Cardiac fibroblast (primary cell): Measurements from ENCODE around the gene R3HDM4.

ENCODE experiments used
- DNase-seq, 2 donors: peaks; one replicate each; pipeline versions ENCODE4 v3.0.0 to v3.0.0-alpha.2; 2010; ENCODE audit warnings: low read depth in 2 of 2
- H3K4me3 ChIP-seq, 2 donors: replicated peaks in 1 of 2; 1 replicate in 1 of 2; 2 replicates in 1 of 2; pipeline ENCODE4 v1.5.1; 2011; ENCODE audit warnings: low read depth in 2 of 2, low read length in 2 of 2, mild to moderate bottlenecking in 2 of 2, moderate library complexity in 1 of 2
- TF ChIP-seq, protein P1 (sequence below): IDR thresholded peaks from one replicate; pipeline ENCODE4 v1.5.1; 2011; ENCODE audit warnings: low read depth, mild to moderate bottlenecking, low read length, inconsistent platforms

The R3HDM4 gene

DNA sequence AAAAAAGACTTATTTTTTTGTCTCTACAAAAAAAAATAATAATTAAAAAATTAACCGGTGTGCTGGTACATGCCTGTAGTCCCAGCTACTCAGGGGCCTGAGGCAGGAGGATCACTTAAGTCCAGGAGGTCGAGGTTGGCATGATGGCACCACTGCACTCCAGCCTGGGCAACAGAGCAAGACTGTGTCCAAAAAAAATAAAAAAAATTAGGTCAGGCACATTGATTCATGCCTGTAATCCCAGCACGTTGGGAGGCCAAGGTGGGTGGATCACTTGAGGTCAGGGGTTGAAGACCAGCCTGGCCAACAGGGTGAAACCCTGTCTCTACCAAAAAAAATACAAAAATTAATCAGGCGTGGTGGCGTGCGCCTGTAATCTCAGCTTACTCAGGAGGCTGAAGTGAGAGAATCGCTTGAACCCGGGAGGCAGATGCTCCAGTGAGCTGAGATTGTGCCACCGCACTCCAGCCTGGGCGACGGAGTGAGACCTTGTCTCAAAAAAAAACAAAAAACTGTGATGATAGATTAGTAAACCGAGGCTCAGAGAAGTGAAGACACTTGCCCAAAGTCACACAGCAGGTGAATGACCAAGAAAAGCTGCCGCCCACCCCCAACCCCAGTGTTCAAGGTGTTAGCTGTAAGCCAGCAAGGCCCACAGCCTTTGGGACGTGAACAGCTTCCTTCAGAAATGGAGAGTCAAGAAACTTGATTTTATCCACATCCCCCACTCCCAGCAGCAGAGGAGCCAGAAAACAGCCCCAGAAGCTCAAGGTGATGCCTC is 10.4 kb downstream of the R3HDM4 start:
- H3K4me3 ChIP-seq, result no peak overlapping the region
- TF ChIP-seq, protein P1, sequence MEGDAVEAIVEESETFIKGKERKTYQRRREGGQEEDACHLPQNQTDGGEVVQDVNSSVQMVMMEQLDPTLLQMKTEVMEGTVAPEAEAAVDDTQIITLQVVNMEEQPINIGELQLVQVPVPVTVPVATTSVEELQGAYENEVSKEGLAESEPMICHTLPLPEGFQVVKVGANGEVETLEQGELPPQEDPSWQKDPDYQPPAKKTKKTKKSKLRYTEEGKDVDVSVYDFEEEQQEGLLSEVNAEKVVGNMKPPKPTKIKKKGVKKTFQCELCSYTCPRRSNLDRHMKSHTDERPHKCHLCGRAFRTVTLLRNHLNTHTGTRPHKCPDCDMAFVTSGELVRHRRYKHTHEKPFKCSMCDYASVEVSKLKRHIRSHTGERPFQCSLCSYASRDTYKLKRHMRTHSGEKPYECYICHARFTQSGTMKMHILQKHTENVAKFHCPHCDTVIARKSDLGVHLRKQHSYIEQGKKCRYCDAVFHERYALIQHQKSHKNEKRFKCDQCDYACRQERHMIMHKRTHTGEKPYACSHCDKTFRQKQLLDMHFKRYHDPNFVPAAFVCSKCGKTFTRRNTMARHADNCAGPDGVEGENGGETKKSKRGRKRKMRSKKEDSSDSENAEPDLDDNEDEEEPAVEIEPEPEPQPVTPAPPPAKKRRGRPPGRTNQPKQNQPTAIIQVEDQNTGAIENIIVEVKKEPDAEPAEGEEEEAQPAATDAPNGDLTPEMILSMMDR, result no peak
- DNase-seq, result no peak

DNA sequence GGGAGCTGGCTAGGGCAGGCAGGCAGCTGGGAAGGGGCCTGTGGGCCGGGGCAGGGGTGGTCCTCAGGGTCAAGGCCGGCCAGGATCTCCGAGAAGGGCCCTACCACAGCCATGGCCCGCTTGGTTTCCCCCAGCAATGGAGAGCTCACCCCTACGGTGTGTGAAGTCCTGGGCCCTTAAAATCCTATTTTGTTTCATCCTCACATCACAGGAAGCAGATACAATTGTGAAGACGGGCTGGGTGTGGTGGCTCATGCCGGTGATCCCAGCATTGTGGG is 11.0 kb downstream of the R3HDM4 start:
- H3K4me3 ChIP-seq, result no peak overlapping the region
- DNase-seq, result no peak
- TF ChIP-seq, protein P1, result no peak

DNA sequence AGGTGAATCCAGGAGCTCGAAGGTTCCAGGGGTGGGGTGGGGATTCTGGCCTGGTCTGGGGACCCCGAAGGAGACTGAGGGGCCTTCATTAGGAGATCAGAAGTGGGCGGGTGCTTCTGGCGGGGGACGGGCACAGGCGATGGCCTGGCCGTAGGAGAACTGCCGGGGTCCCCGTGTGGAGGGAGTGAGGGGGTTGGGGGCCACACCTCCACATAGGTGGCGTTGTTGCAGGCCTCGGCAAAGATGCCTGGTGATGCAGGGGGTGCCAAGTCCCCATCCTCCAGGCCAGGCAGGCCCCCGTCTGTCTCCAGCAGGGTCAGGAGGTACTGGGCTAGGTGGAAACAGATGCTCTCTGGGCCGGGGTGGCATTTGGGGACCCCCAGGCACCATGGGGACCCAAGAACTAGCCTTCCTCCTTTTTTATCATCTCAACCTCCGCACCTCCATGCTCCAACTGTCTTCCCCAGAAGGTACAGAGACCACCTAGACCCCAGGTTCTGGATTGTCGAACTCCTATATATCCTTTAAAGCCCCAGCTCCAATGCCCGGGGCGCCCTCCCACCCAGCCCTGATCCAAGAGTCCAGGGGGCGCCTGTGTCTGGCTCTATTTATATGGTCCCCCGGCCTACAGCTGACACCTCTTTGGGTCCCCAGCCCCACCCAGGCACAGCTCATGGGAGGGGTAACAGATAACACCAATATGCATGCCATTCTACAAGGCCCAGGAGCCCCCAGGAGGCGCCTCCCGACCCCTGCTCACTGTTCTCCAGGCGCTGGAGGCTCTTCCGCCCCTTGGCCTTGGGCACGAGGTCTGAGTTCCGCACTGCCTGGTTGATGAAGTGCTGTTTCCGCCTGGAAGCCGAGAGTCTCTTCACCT is 11.6 kb downstream of the R3HDM4 start:
- TF ChIP-seq, protein P1, result no peak
- H3K4me3 ChIP-seq, result no peak overlapping the region
- no peak for DNase-seq

DNA sequence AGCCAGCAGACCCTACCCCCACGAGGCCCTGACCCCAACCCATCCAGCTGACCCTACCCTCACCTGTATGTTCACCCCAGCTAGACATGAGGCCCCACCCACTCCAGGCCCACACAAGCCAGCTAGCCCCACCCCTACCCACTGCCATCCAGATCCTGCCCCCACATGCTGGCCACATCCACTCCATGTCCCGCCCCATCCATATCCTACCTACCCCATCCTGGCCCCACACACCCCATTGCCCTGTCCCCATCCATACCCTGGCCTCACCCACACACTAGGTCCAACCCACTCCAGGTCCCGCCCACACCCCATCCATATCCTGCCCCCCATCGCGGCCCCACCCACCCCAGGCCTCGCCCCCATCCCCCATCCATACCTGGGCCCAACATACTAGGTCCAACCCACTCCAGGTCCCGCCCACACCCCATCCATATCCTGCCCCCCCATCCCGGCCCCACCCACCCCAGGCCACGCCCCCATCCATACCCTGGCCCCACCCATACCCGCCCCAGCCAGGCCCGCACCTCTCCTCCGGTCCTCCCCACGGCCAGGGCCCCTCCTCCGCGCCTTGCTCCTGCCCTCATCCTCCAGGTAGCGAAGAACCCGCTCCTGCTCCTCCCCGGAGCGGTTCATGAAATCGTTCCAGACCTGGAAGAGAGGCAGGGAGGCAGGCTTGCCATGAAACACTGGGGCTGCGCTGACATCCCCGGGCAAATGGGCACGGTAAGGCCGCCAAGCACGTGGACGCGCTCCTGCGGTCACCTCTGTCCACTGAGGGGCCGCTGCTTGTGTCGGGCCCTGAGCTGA is 12.5 kb downstream of the R3HDM4 start:
- TF ChIP-seq, protein P1, result no peak
- no peak for DNase-seq
- no peak overlapping the region for H3K4me3 ChIP-seq

DNA sequence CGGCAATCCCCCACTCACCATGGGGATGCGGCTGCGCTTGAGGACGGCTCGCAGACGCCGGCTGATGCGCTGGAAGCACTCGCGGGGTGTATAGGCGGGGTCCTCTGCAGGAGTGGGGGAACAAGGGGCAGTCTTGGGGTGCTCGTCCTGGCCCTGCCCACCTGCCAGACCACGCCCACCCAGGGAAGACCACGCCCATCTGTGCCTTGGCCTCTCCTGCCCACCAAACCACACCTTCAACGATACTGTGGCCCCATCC is 13.0 kb downstream of the R3HDM4 start:
- H3K4me3 ChIP-seq, result no peak overlapping the region

DNA sequence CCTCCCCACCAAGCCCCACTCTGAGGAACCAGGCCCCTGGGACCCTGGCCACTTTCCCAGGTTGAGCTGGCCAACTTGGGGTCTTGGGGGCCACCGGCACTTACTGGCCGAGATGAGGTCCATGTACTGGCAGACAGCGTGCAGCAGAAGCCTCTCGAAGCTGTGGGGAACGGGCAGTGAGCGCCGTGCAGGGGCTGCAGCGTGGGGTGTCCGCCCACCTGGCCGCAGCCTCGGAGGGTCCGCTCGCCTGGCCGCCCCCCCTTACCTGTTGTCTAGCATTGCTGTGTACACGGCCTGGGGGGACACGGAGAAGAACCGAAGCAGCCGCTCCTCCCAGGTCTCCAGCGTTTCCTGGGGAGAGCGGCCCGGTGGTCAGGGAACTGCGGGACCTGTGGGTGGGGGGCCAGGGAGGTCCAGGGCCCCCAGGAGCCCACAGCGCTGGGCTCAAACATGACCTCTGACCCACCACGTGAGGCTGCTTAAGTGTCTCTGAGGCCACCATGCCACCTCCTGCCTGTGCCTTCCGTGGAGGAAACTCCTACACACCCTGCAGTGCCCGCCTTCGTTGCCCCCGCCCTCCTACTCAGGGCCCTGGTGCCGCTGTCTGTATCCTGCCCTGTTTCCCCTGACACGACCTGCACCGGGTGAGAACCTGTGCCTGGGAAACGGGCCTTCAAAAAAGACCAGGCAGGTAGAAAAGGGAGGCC is 13.5 kb downstream of the R3HDM4 start:
- TF ChIP-seq, protein P1, result no peak
- no peak overlapping the region for H3K4me3 ChIP-seq
- no peak for DNase-seq

More for the DNA sequence above, 13.0 kb downstream of the R3HDM4 start:
- TF ChIP-seq, protein P1, result no peak
- DNase-seq, result no peak
